ENCODE results near the gene NTSR1.

The NTSR1 gene

DNA sequence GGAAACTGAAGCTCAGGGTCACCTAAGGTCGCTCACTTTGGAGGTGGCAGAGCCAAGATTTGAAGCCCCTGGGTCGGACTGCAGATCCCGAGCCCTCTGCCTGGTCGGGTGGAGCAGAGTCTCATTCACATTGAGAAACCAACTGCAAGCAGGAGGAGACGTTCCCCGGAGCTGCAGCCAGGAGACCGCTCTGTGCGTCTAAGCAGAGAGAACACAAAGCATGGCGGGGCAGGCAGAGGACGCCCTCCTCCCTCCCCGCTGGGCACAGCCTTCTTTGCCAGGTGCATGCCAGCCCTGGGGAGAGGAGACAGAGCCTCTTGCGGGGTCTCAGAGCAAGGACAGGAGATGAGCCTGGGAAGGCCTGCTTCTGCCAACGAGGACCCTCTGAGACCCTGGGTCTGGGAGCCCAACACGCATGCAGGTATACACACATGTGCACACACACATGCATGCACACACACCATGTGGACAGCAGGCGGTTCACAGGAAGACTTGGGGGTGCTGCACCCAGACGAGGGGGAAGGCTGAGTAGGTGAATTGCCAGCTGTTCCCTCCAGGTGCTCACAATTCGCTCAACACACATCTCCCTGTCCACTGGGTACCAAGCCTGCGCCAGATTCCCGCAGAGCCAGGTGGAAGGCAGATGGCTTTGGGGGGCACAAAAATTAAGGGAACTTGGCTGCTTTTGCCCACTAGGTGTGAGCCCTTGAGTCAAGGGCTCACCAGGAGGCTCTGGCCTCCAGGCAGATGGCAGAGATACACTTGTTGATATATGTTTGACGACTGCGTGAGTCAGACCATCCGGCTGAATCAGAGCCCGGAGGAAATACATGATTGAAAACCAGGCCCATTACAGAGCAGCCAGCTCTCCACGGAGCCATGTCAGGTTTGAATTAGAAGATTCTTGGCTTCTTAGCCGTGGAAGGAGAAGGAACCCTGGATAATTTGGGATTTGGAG is 5.5 kb upstream of the NTSR1 start:
- Mint-ChIP-seq H3K4me3 (no peak overlapping the region), H3K27ac (no peak overlapping the region), H3K36me3 (ENCODE audit: low read depth) (no peaks in the 10 kb centered on the region), H3K9me3 (no peaks in the 10 kb centered on the region), H3K27me3 (ENCODE audit: low read depth, poor library complexity) (peaks cover 60% of the 10 kb centered on the region), H3K4me1 (peaks cover 34% of the 10 kb centered on the region)
- TF ChIP-seq, protein P1, sequence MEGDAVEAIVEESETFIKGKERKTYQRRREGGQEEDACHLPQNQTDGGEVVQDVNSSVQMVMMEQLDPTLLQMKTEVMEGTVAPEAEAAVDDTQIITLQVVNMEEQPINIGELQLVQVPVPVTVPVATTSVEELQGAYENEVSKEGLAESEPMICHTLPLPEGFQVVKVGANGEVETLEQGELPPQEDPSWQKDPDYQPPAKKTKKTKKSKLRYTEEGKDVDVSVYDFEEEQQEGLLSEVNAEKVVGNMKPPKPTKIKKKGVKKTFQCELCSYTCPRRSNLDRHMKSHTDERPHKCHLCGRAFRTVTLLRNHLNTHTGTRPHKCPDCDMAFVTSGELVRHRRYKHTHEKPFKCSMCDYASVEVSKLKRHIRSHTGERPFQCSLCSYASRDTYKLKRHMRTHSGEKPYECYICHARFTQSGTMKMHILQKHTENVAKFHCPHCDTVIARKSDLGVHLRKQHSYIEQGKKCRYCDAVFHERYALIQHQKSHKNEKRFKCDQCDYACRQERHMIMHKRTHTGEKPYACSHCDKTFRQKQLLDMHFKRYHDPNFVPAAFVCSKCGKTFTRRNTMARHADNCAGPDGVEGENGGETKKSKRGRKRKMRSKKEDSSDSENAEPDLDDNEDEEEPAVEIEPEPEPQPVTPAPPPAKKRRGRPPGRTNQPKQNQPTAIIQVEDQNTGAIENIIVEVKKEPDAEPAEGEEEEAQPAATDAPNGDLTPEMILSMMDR (IDR thresholded peaks at IDR 0.05), result no peak
- DNase-seq, result no peak

DNA sequence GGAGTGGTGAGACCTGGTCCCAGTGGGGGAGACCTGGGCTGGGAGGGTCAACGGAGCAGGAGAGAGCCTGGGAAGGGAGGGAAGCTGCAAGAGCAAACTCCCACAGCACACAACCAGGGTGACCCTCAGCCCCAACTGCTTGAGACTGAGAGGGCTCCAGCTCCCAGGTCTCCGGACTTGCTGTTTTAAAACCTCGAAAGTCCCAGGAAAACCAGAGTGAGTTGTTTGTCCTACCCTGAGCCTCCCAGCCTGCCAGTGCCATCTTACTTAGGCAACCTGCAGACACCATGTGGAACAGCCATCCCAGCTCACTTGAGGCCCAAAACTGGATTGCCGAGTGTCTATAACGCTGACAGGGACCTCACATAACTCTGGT is 4.8 kb upstream of the NTSR1 start:
- H3K36me3 Mint-ChIP-seq (ENCODE audit: low read depth), result no peaks in the 10 kb centered on the region
- no peaks in the 10 kb centered on the region for H3K9me3 Mint-ChIP-seq
- H3K4me3 Mint-ChIP-seq, result no peak overlapping the region
- H3K4me1 Mint-ChIP-seq, result peaks cover 34% of the 10 kb centered on the region
- TF ChIP-seq, protein P1 (IDR thresholded peaks at IDR 0.05), result no peak
- H3K27ac Mint-ChIP-seq, result no peak overlapping the region
- DNase-seq, result no peak
- peaks cover 67% of the 10 kb centered on the region for H3K27me3 Mint-ChIP-seq (ENCODE audit: low read depth, poor library complexity)

DNA sequence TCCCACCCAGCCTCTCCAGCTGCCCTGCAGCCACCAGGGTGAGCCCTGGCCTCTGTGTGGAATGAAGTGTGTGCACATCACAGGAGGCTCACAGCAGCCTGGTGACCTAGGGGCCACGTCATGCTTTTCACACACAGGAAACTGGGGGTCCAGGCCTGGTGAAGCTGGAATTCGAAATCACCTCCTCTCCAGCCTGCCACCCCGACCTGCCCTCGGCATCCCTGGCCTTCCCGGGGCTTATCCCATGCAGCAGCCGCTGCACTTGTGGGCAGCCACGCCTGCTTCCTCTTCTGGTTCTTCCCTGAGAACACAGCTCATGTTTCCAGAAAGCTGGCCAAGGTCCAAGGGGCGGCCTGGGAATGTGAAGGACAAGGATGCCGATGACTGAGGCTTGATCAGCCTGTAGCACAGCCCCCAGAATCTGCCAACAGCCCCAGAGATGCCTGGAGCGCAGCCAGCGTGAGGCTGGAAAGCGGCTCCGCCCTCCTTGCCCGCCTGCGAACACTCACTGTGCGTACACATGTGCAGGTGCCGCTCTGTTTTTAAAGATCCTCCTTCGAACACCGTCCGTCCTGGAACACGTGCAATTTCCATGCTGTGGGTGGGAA is 4.2 kb upstream of the NTSR1 start:
- H3K36me3 Mint-ChIP-seq (ENCODE audit: low read depth), result no peaks in the 10 kb centered on the region
- DNase-seq, result no peak

DNA sequence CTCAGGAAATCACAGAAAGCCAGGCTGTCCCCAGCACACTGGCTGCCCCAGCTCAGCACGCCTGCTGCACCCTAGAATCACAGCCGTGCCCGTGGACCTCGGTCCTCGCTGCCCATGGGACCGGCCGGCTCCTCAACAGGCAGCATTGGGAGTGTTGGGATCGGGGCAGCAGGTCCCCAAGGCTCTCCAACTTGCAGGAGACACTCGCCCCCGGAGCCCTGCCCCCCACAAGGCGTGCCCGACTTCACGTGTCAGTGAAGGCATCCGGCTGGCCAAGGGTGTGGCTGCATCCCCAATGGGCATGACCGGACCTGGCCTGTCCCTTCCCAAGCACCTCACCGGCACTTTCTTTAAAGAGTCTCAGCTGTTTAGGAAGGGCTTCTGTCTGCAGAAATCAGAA is 3.0 kb upstream of the NTSR1 start:
- H3K36me3 Mint-ChIP-seq (ENCODE audit: low read depth), result no peaks in the 10 kb centered on the region
- no peaks in the 10 kb centered on the region for H3K9me3 Mint-ChIP-seq
- DNase-seq, result no peak
- TF ChIP-seq, protein P1 (IDR thresholded peaks at IDR 0.05), result no peak
- H3K4me1 Mint-ChIP-seq, result peaks cover 31% of the 10 kb centered on the region
- no peak overlapping the region for H3K27ac Mint-ChIP-seq
- no peak overlapping the region for H3K4me3 Mint-ChIP-seq
- peaks cover 83% of the 10 kb centered on the region for H3K27me3 Mint-ChIP-seq (ENCODE audit: low read depth, poor library complexity)

More for the DNA sequence above, 4.2 kb upstream of the NTSR1 start:
- Mint-ChIP-seq H3K4me3 (peak overlapping the region; percentile 3), H3K27ac (no peak overlapping the region), H3K9me3 (no peaks in the 10 kb centered on the region), H3K27me3 (ENCODE audit: low read depth, poor library complexity) (peaks cover 73% of the 10 kb centered on the region), H3K4me1 (peaks cover 34% of the 10 kb centered on the region)
- TF ChIP-seq, protein P1 (IDR thresholded peaks at IDR 0.05), result no peak

DNA sequence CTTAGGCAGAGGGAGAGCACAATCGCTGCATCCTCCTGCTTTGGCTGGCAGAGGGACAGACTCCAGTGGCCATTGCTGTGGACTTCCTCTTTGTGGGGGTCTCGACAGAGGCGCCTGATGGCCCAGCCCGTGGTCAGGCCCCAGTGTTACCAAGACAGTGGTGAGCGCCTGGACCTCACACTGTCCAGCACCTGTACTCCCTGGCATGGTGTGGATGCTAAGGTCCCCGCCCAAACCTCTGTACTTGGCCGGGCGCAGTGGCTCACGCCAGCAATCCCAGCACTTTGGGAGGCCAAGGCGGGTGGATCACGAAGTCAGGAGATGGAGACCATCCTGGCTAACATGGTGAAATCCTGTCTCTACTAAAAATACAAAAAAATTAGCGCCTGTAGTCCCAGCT is 2.3 kb upstream of the NTSR1 start:
- Mint-ChIP-seq H3K9me3 (no peaks in the 10 kb centered on the region), H3K4me3 (no peak overlapping the region), H3K27ac (no peak overlapping the region), H3K36me3 (ENCODE audit: low read depth) (no peaks in the 10 kb centered on the region), H3K27me3 (ENCODE audit: low read depth, poor library complexity) (peaks cover 84% of the 10 kb centered on the region), H3K4me1 (peaks cover 24% of the 10 kb centered on the region)
- no peak for DNase-seq
- TF ChIP-seq, protein P1 (IDR thresholded peaks at IDR 0.05), result no peak

Measured in nephron progenitor cell (in vitro differentiated cells).